ENCODE data around the gene POMT1. TPM values are rescaled to one million over a fixed set of nuclear protein-coding genes. Genes with fewer than 3 reads are reported as not detected.

The POMT1 gene
- total RNA-seq, 1 donor from 2014 or later: 57.6 TPM

- Mint-ChIP-seq H3K27me3 (ENCODE audit: unreplicated experiment) (peaks cover 13% of the 10 kb centered on the region), H3K27ac (ENCODE audit: unreplicated experiment) (no peak overlapping the region), H3K4me1 (ENCODE audit: unreplicated experiment) (no peaks in the 10 kb centered on the region), H3K9me3 (ENCODE audit: unreplicated experiment) (no peaks in the 10 kb centered on the region), H3K36me3 (ENCODE audit: low read depth, unreplicated experiment) (peaks cover 50% of the 10 kb centered on the region), H3K4me3 (ENCODE audit: unreplicated experiment) (no peak overlapping the region)
- no peak for TF ChIP-seq CTCF (IDR thresholded peaks at IDR 0.05; ENCODE audit: unreplicated experiment)
- no peak for DNase-seq (ENCODE audit: low spot score)
These were observed 15.8 kb downstream of the POMT1 start for GRCh38 chr9:131518553-131518952.

- TF ChIP-seq CTCF (IDR thresholded peaks at IDR 0.05; ENCODE audit: unreplicated experiment): no peak
- H3K4me3 Mint-ChIP-seq (ENCODE audit: unreplicated experiment): peak overlapping the region; percentile 59
- H3K27me3 Mint-ChIP-seq (ENCODE audit: unreplicated experiment): peaks cover 15% of the 10 kb centered on the region
- H3K4me1 Mint-ChIP-seq (ENCODE audit: unreplicated experiment): no peaks in the 10 kb centered on the region
- no peak for DNase-seq (ENCODE audit: low spot score)
- H3K9me3 Mint-ChIP-seq (ENCODE audit: unreplicated experiment): no peaks in the 10 kb centered on the region
- H3K36me3 Mint-ChIP-seq (ENCODE audit: low read depth, unreplicated experiment): peaks cover 48% of the 10 kb centered on the region
- no peak overlapping the region for H3K27ac Mint-ChIP-seq (ENCODE audit: unreplicated experiment)
These were observed 17.8 kb downstream of the POMT1 start for GRCh38 chr9:131520503-131520902.

GRCh38 chr9:131521203-131521602 lies 18.5 kb downstream of the POMT1 start:
- Mint-ChIP-seq H3K27me3 (ENCODE audit: unreplicated experiment) (peaks cover 15% of the 10 kb centered on the region), H3K36me3 (ENCODE audit: low read depth, unreplicated experiment) (peaks cover 55% of the 10 kb centered on the region), H3K9me3 (ENCODE audit: unreplicated experiment) (no peaks in the 10 kb centered on the region), H3K4me3 (ENCODE audit: unreplicated experiment) (no peak overlapping the region), H3K4me1 (ENCODE audit: unreplicated experiment) (no peaks in the 10 kb centered on the region), H3K27ac (ENCODE audit: unreplicated experiment) (no peak overlapping the region)
- DNase-seq (ENCODE audit: low spot score): no peak
- TF ChIP-seq CTCF (IDR thresholded peaks at IDR 0.05; ENCODE audit: unreplicated experiment): no peak

GRCh38 chr9:131521822-131522221 lies 19.1 kb downstream of the POMT1 start:
- Mint-ChIP-seq H3K9me3 (ENCODE audit: unreplicated experiment) (no peaks in the 10 kb centered on the region), H3K4me1 (ENCODE audit: unreplicated experiment) (no peaks in the 10 kb centered on the region)

More at GRCh38 chr9:131521822-131522221, 19.1 kb downstream of the POMT1 start:
- Mint-ChIP-seq H3K36me3 (ENCODE audit: low read depth, unreplicated experiment) (peaks cover 60% of the 10 kb centered on the region), H3K27ac (ENCODE audit: unreplicated experiment) (no peak overlapping the region), H3K27me3 (ENCODE audit: unreplicated experiment) (peaks cover 15% of the 10 kb centered on the region), H3K4me3 (ENCODE audit: unreplicated experiment) (no peak overlapping the region)
- no peak for TF ChIP-seq CTCF (IDR thresholded peaks at IDR 0.05; ENCODE audit: unreplicated experiment)
- no peak for DNase-seq (ENCODE audit: low spot score)
